Left lobe of liver (tissue), 2 donors: ENCODE measurements around the gene IKZF1. TPM values are rescaled to one million over a fixed set of nuclear protein-coding genes. Genes with fewer than 3 reads are reported as not detected.

Source experiments
- ATAC-seq: fragments of 200-7000 bp; cut with Tn5 transposase; one replicate; pipeline ENCODE4 v1.9.1; 2020; ENCODE audit warnings: mild to moderate bottlenecking, moderate library complexity
- DNase-seq: peaks from one replicate; pipeline ENCODE4 v3.0.0-alpha.2; 2020; ENCODE audit warnings: low spot score
- total RNA-seq: library from RNA; stranded (reverse); gene quantifications from one replicate; pipeline ENCODE4 v1.2.1, GENCODE V29; 2021
- donor health status: DM: no; HTN: no; CAD: no; lungs with moderate emphysema.
- donor health status: DM: no; HTN: yes; CAD: no.

IKZF1 gene
- total RNA-seq, 1 donor from 2014 or later = 2.8 TPM

DNA sequence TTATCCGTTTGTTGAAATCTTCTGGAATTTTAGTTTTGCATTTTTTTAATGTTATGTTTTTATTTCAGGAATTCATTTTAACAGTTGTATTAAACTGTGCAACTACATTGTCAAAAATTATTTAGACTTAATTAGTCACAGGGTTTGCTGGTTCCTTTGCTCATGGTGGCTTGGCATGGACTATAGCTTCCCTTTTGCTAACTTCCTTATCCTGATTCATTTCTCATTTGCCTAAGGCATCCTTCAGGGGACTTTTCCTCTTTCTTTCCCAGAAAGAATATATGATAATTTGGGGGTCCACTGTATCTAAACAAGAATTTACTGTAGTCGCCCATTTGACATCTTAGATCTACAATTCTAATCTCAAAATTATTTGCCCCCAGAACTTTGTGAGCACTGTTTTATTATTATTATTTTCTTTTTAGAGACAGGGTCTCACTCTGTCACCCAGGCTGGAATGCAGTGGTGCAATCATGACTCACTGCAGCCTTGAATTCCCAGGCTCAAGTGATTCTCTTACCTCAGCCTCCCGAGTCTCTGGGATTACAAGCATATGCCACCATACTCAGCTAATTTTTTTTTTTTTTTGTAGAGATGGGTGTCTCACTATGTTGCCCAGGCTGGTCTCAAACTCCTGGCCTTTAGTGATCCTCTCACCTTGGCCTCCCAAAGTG, 131.8 kb downstream of the IKZF1 start:
- no peak for ATAC-seq
- no peak for DNase-seq

DNA sequence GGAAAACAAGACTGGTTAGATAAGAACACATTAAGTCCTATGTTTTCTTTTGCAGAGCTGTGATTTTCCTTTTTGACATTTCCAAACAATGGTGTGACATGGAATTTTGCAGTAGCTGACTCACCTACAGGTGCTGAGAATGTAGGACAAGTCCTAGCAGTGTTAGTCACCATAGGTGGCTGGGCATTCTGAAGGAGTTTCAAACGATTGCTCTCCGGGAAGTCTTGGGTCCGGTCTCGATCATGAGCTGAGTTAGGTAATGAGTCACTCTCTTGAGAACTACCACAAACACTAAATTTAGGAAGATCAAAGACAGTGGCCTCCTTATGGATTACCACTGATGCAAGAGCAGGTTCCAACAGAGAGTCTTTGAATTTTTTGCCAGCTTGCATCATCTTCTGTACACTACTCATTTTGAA, 142.0 kb downstream of the IKZF1 start:
- ATAC-seq (no peak), DNase-seq (no peak)

DNA sequence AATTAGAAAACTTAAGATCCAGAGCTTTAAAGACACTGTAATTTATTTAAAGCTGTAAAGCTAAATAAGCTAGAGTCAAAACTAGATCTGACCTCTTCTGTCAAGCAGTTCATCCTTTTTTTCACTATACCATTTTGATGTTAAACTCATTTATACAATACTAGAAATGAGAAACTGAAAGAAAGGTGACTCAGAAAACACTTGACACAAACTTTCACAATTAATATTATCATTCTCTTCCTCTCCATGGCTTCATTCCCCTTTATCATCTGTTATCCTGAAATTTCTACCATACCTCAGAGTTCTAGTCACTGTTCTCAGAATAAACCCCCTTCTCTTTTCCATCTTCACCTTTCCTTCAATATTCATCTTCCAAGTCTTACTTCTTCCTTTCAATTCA, 144.3 kb downstream of the IKZF1 start:
- DNase-seq = no peak
- ATAC-seq = no peak

DNA sequence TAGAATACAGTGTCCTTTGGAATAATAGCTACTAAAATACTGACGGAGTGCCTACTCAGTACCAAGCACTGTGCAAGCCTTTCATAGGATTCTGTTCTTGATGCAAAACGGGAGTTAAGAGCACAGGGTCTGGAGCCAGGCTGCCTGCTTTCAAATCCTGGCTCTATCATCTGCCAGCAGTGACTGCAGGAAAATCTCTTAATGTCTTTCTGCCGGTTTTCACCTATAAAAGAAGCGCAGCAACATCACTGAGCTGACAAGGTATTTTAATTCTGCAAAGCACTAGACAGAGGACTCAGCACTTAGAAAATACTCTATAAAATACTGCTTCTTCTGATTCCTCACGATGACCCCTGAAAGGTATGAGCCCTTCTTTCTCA, 145.0 kb downstream of the IKZF1 start:
- no peak for DNase-seq
- ATAC-seq = no peak

DNA sequence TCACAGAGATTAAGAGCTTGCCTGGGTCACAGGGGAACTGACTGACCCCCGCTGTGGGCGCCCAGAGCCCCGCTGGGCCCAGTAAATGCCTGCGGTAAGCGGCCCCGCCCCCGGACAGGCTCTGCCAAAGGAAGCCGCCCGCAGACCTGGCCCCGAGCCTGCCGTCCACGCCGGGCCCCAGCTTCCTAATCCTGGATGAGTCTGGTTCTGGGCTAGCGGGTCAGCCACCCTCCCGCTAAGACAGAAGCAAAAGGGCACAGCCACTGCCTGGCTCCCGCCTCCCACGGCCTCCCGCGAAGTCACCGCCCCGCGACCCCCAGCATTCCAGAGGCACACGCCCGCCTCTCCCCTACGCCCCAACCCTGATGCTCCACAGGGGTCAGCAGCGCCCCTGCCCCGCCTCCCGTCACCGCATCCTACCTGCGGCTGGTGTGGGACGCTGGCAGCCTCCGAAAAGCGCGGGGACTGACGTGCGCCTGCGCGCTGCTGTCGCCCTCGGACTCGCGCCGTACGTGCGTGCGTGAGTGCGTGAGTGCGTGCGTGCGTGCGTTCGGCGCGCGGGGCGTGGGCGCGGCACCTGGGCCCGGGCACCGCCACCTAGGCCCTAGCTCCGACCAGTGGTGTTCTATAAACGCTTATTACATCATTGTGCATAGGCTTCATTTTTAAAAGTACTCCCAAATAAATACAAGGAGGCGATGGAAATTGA, 145.5 kb downstream of the IKZF1 start, which contains the start of gene FIGNL1:
FIGNL1 (minus strand) TSS at position 470 of the 709 bp plus-strand sequence. CDS start 3,063 bp downstream, outside the sequence.
- peak; percentile 98 for ATAC-seq
- DNase-seq = peak; percentile 87

DNA sequence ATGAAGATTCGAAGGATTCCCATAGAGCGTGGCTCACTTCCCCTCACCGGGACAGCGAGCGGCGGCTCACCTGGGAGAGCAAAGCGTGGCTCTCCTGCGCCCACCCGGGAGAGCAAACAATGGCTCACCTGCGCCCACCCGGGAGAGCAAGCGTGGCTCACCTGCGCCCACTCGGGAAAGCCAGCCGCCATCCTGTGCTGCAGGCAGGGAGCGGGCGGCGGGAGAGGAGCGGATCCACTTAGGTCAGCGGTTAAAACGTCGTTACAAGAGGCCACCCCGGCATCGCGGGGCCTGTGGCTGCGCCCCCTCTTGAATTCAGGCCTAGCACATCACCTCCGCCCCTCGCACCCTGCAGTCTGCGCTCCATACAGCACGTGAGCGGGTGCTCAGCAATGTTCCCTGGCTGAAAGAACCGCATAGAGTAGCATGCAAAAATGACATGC, 146.1 kb downstream of the IKZF1 start:
- DNase-seq (no peak), ATAC-seq (peak; percentile 62)

Other genes starting within 250 kb of the IKZF1 start
- gene ZPBP, start 211.5 kb upstream of the IKZF1 start, total RNA-seq = not detected
- 3.3 TPM for gene FIGNL1, start 145.6 kb downstream of the IKZF1 start, total RNA-seq